HCT116 (cell line): Measurements from ENCODE around the gene SLC47A2. TPM values are rescaled to one million over a fixed set of nuclear protein-coding genes. Genes with fewer than 3 reads are reported as not detected.

Experiments used
- ATAC-seq: fragments of 200-7000 bp; cut with Tn5 transposase; 2 replicates; pipeline ENCODE4 v1.9.1; 2020; ENCODE audit warnings: mild to moderate bottlenecking, moderate library complexity
- BruUV-seq: library from RNA; stranded (reverse); fragments of 400-500 nt; replicated peaks from 2 replicates; lab custom pipeline; 2021; lab: Mats Ljungman, UMichigan
- CTCF ChIA-PET: fragments of 300-600 bp; sonication (Branson Sonifier 250); formaldehyde crosslinking; loops from one replicate; lab custom pipeline; 2021; ENCODE audit warnings: antibody characterized with exemption; lab: Charles Lee
- POLR2A ChIA-PET: fragments of 300-600, 350-600 bp; sonication (Branson Sonifier 250); formaldehyde crosslinking; loops from one replicate; lab custom pipeline; 2021; ENCODE audit warnings: antibody characterized with exemption; lab: Charles Lee
- RAD21 ChIA-PET, 2 experiments: fragments of 300-600 bp; sonication (Branson Sonifier 250); formaldehyde crosslinking; loops; one replicate each; lab custom pipeline; 2023; ENCODE audit warnings: low total read pairs in 2 of 2; ENCODE audit not compliant: uncharacterized antibody in 2 of 2, unreplicated experiment in 2 of 2, low non-redundant PET in 1 of 2; lab: Charles Lee
- DNase-seq: peaks from one replicate; pipeline ENCODE4 v3.0.0-alpha.2; 2010; ENCODE audit warnings: low read depth, low spot score
- H2AFZ ChIP-seq: fragments of 200-600 bp; shearing (Covaris generic), sonication (generic); 2 replicates; pipeline ENCODE4 v1.6.1; 2017; ENCODE audit warnings: low read depth, mixed run types, mixed read lengths, antibody characterized with exemption, low read length; ENCODE audit not compliant: poor library complexity, severe bottlenecking
- H3K27ac ChIP-seq: 2 replicates; pipeline ENCODE4 v1.5.1; 2012; ENCODE audit warnings: low read depth, low read length
- H3K27me3 ChIP-seq: fragments of 200-600 bp; sonication (generic); 2 replicates; pipeline ENCODE4 v1.6.1; 2016; ENCODE audit warnings: mixed run types, low read length, mixed read lengths; ENCODE audit not compliant: insufficient read depth
- H3K36me3 ChIP-seq, 2 experiments: fragments of 200-500 bp in 1 of 2; fragments of 200-600 bp in 1 of 2; sonication (Bioruptor generic) in 1 of 2; sonication (generic) in 1 of 2; 2 replicates each; pipeline versions ENCODE4 v1.5.1 to v1.6.1; 2014 to 2016; ENCODE audit warnings: low read length in 2 of 2, inconsistent platforms in 1 of 2, mixed read lengths in 1 of 2, mixed run types in 1 of 2; ENCODE audit not compliant: insufficient read depth in 2 of 2, control insufficient read depth in 1 of 2
- H3K4me1 ChIP-seq, 2 experiments: fragments of 200-600 bp in 1 of 2; sonication (generic) in 1 of 2; 2 replicates each; pipeline versions ENCODE4 v1.5.1 to v1.6.1; 2012 to 2017; ENCODE audit warnings: low read length in 2 of 2, inconsistent platforms in 1 of 2, mild to moderate bottlenecking in 1 of 2, mixed read lengths in 1 of 2, mixed run types in 1 of 2, moderate library complexity in 1 of 2; ENCODE audit not compliant: insufficient read depth in 2 of 2, control insufficient read depth in 1 of 2
- H3K4me2 ChIP-seq: fragments of 200-600 bp; sonication (generic); 2 replicates; pipeline ENCODE4 v1.6.1; 2017; ENCODE audit warnings: mixed run types, low read length, mixed read lengths
- H3K4me3 ChIP-seq, 2 experiments: fragments of 200-600 bp in 1 of 2; sonication (generic) in 1 of 2; replicated peaks in 1 of 2; 2 replicates each; pipeline ENCODE4 v1.5.1; 2011 to 2016; ENCODE audit warnings: low read length in 2 of 2, control low read depth in 1 of 2, low read depth in 1 of 2, mild to moderate bottlenecking in 1 of 2, mixed read lengths in 1 of 2, mixed run types in 1 of 2
- H3K79me2 ChIP-seq: fragments of 200-600 bp; sonication (generic); 2 replicates; pipeline ENCODE4 v1.6.1; 2017; ENCODE audit warnings: mild to moderate bottlenecking, mixed run types, low read length, moderate library complexity, mixed read lengths; ENCODE audit not compliant: insufficient read depth
- H3K9ac ChIP-seq: fragments of 200-600 bp; sonication (generic); 2 replicates; pipeline ENCODE4 v1.6.1; 2016; ENCODE audit warnings: low read length, mixed read lengths
- H3K9me2 ChIP-seq: fragments of 200-600 bp; sonication (generic), shearing (Covaris generic); 2 replicates; pipeline ENCODE4 v1.6.1; 2017; ENCODE audit warnings: mixed run types, mild to moderate bottlenecking, moderate library complexity; ENCODE audit not compliant: insufficient read depth
- H3K9me3 ChIP-seq, 2 experiments: fragments of 200-500 bp in 1 of 2; fragments of 200-600 bp in 1 of 2; sonication (Bioruptor generic) in 1 of 2; sonication (generic) in 1 of 2; 2 replicates each; pipeline ENCODE4 v1.6.1; 2014 to 2017; ENCODE audit warnings: low read length in 2 of 2, mixed read lengths in 2 of 2, inconsistent platforms in 1 of 2, low read depth in 1 of 2, mild to moderate bottlenecking in 1 of 2, mixed run types in 1 of 2, moderate library complexity in 1 of 2; ENCODE audit not compliant: control insufficient read depth in 1 of 2, insufficient read depth in 1 of 2
- H4K20me1 ChIP-seq: fragments of 200-600 bp; sonication (generic), shearing (Covaris generic); 2 replicates; pipeline ENCODE4 v1.6.1; 2017; ENCODE audit warnings: mixed run types, mild to moderate bottlenecking, moderate library complexity; ENCODE audit not compliant: insufficient read depth
- ATF3 ChIP-seq: IDR thresholded peaks from 2 replicates; pipeline ENCODE4 v1.6.1; 2012
- CBX3 ChIP-seq: IDR thresholded peaks from 2 replicates; pipeline ENCODE4 v1.6.1; 2012; ENCODE audit warnings: low read depth
- CEBPB ChIP-seq: IDR thresholded peaks from 2 replicates; pipeline ENCODE4 v1.6.1; 2012; ENCODE audit warnings: low read depth
- EGR1 ChIP-seq: IDR thresholded peaks from 2 replicates; pipeline ENCODE4 v1.6.1; 2012; ENCODE audit warnings: low read depth
- ELF1 ChIP-seq: IDR thresholded peaks from 2 replicates; pipeline ENCODE4 v1.6.1; 2012; ENCODE audit warnings: low read depth, borderline replicate concordance
- EZH2phosphoT487 ChIP-seq: fragments of 200-600 bp; IDR thresholded peaks from 2 replicates; pipeline ENCODE4 v1.6.1; 2018; ENCODE audit warnings: antibody characterized with exemption, borderline replicate concordance
- POLR2A ChIP-seq: IDR thresholded peaks from 2 replicates; pipeline ENCODE4 v1.7.0; 2011; ENCODE audit warnings: borderline replicate concordance; ENCODE audit not compliant: insufficient read depth, insufficient read length; ENCODE audit errors: extremely low read depth
- POLR2AphosphoS5 ChIP-seq: IDR thresholded peaks from 2 replicates; pipeline ENCODE4 v1.6.1; 2011; ENCODE audit warnings: mild to moderate bottlenecking, low read depth, low read length, moderate library complexity
- SP1 ChIP-seq: IDR thresholded peaks from 2 replicates; pipeline ENCODE4 v1.6.1; 2012; ENCODE audit warnings: low read depth
- SRF ChIP-seq: IDR thresholded peaks from 2 replicates; pipeline ENCODE4 v1.6.1; 2012; ENCODE audit warnings: low read depth
- ZFX ChIP-seq: fragments of 450-650 bp; IDR thresholded peaks from 2 replicates; pipeline ENCODE4 v1.6.1; 2017
- intact Hi-C: fragments of 100-400 bp; cut with micrococcal nuclease; formaldehyde crosslinking; loops from 2 replicates; pipeline ENCODE4 v1.10.0; 2022
- total RNA-seq: library from RNA; stranded (reverse); gene quantifications from one replicate; pipeline ENCODE4 v1.2.1, GENCODE V29; 2021; ENCODE audit not compliant: unreplicated experiment
- TF ChIP-seq, protein P1 (sequence below): IDR thresholded peaks from 2 replicates; pipeline ENCODE4 v1.6.1; 2011; ENCODE audit warnings: mild to moderate bottlenecking, low read length, moderate library complexity; ENCODE audit not compliant: insufficient replicate concordance; ENCODE audit errors: extremely low read depth

Gene SLC47A2
- total RNA-seq, 1 experiment from 2014 or later: not detected

- H2AFZ ChIP-seq: no peak overlapping the region
- intact Hi-C loops: no loop called here
- peak overlapping the region; percentile 53 for H3K9ac ChIP-seq
- no peaks in the 10 kb centered on the region for H3K36me3 ChIP-seq
- no peaks in the 10 kb centered on the region for H3K9me3 ChIP-seq
- POLR2A ChIA-PET: interaction anchor here (0.6 to 1.4 kb wide), 3 partner anchors 8 to 21 kb away, joined by 3 read pairs; no protein-coding TSS in a partner anchor
- peak overlapping the region; percentile 81 for H3K4me2 ChIP-seq
- no peaks in the 10 kb centered on the region for H3K79me2 ChIP-seq
- no peaks in the 10 kb centered on the region for H4K20me1 ChIP-seq
- ATAC-seq (peak; percentile 71), DNase-seq (no peak)
- RAD21 ChIA-PET: interaction anchor here in 1 of 2 experiments (0.6 kb wide), 1 partner anchor 10 kb away, joined by 3 read pairs; no protein-coding TSS in a partner anchor
- no peaks in the 10 kb centered on the region for H3K9me2 ChIP-seq
- peak overlapping the region; percentile 33; the same call in 1 of the 2 replicates for H3K27ac ChIP-seq
- H3K4me3 ChIP-seq: peak overlapping the region; percentile 24 to 54
- no TSS peak for BruUV-seq
- H3K27me3 ChIP-seq: no peaks in the 10 kb centered on the region
- TF ChIP-seq EZH2phosphoT487: no peak
- 0 out of 2 replicates have a peak, but pooled peaks have one; percentile 5 for TF ChIP-seq ZFX
- peaks cover 8 to 19% of the 10 kb centered on the region in 2 experiments; a peak in 3 of 4 replicates for H3K4me1 ChIP-seq
- CTCF ChIA-PET: interaction anchor here (0.7 to 1.5 kb wide), 13 partner anchors 9 to 101 kb away, joined by 3 to 14 read pairs (median 4); no protein-coding TSS in a partner anchor
These were observed 28.1 kb upstream of the SLC47A2 start for GRCh38 chr17:19744492-19744891.

DNA sequence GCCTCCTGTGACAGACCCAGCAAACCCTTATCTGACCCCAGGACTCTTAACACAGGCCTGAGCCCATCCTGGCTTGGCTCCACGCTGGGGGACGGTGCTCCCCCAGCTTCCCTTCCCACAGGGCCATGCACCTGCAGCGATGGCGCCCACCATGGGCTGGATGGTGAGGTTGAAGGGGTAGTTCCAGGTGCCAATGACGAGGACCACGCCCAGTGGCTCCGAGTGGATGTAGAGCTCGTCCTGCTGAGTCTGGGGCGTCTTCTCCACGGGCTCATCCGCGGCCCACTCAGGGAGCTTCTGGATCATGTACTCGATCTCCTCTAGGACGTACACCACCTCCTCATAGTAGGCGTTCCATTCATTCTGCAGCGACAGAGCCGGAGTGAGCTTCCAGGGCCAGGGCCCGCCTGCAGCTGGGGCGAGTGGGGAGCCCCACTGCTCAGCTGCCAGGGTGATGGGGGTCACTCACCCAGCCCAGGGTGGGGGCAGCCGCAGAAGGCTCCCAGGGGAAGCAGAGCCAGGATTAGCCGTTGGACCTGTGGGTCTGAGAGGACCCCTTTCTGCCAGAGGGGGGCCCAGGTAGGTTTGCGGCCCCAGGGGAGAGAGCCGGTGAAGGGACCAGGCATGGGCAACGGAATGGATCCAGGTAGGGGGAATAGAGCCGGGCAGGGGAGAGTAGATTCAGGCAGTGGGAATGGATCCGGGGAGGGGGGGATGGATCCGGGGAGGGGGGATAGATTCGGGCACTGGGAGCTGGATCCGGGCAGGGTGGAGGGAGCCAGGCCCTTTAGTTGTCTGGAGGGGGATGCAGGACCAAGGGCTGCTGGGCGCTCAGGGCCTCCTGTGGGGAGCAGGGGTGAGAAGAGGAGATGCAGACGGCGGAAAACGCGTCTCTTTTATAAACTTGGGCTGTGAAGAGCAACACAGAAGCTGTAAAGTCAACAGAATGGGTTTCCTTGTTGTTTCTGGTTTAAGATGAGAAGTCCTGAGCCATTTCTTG, 27.0 kb upstream of the SLC47A2 start:
- no peaks in the 10 kb centered on the region for H3K9me2 ChIP-seq
- CTCF ChIA-PET: interaction anchor here (0.8 kb wide), 1 partner anchor 10 kb away, joined by 4 read pairs; no protein-coding TSS in a partner anchor
- no peaks in the 10 kb centered on the region for H3K27me3 ChIP-seq
- H3K79me2 ChIP-seq: no peaks in the 10 kb centered on the region
- POLR2A ChIA-PET: interaction anchor here (1.4 kb wide), 1 partner anchor 9 kb away, joined by 3 read pairs; no protein-coding TSS in a partner anchor
- ATAC-seq (no peak), DNase-seq (no peak)
- peaks cover 8 to 19% of the 10 kb centered on the region in 2 experiments; a peak in 3 of 4 replicates for H3K4me1 ChIP-seq
- TF ChIP-seq SP1: no peak
- no peak for TF ChIP-seq CEBPB
- TF ChIP-seq, protein P1, sequence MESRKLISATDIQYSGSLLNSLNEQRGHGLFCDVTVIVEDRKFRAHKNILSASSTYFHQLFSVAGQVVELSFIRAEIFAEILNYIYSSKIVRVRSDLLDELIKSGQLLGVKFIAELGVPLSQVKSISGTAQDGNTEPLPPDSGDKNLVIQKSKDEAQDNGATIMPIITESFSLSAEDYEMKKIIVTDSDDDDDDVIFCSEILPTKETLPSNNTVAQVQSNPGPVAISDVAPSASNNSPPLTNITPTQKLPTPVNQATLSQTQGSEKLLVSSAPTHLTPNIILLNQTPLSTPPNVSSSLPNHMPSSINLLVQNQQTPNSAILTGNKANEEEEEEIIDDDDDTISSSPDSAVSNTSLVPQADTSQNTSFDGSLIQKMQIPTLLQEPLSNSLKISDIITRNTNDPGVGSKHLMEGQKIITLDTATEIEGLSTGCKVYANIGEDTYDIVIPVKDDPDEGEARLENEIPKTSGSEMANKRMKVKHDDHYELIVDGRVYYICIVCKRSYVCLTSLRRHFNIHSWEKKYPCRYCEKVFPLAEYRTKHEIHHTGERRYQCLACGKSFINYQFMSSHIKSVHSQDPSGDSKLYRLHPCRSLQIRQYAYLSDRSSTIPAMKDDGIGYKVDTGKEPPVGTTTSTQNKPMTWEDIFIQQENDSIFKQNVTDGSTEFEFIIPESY: no peak
- TF ChIP-seq ATF3: no peak
- no peak for TF ChIP-seq ELF1
- no peak for TF ChIP-seq CBX3
- TF ChIP-seq POLR2A: no peak
- no peak for TF ChIP-seq POLR2AphosphoS5
- no peak for TF ChIP-seq EGR1
- no peak for TF ChIP-seq EZH2phosphoT487
- TF ChIP-seq SRF: no peak
- H4K20me1 ChIP-seq: no peaks in the 10 kb centered on the region
- RAD21 ChIA-PET: interaction anchor here in 1 of 2 experiments (0.6 kb wide), 1 partner anchor 46 kb away, joined by 3 read pairs; no protein-coding TSS in a partner anchor
- intact Hi-C loops: no loop called here
- no TSS peak for BruUV-seq
- no peak overlapping the region for H3K27ac ChIP-seq
- no peaks in the 10 kb centered on the region for H3K36me3 ChIP-seq
- H3K4me2 ChIP-seq: no peak overlapping the region
- no peaks in the 10 kb centered on the region for H3K9me3 ChIP-seq
- H2AFZ ChIP-seq: no peak overlapping the region
- no peak overlapping the region for H3K4me3 ChIP-seq
- H3K9ac ChIP-seq: no peak overlapping the region
